GM19240 (cell line): ENCODE data around the gene MYO1A.

Source experiments
- DNase-seq: peaks from one replicate; pipeline ENCODE4 v3.0.0; 2011; ENCODE audit warnings: low spot score; ENCODE audit not compliant: insufficient read length

The MYO1A gene

DNA sequence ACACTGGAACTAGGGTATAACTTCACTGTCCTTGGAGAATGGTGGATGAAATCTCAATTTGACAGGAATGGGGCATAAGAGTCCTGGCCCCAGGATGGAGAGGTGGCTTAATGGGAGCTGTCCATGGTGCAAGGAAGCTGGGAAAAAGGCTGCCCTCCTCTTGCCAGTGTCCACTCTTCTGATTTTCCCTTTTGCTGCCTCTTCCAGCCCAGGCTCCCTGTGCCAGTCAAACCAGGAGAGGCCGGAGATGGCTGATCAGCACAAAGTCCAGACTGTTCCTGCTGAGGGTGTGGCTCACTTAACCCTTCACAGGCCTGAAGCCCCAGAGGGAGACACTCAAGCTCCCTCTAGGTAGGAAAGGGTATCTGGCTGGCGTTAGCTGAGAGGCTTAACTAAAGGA is at the start of gene MYO1A:
MYO1A (minus strand) TSS at position 240 of the 400 bp plus-strand sequence. CDS start 1,806 bp downstream, outside the sequence.
- no peak for DNase-seq

DNA sequence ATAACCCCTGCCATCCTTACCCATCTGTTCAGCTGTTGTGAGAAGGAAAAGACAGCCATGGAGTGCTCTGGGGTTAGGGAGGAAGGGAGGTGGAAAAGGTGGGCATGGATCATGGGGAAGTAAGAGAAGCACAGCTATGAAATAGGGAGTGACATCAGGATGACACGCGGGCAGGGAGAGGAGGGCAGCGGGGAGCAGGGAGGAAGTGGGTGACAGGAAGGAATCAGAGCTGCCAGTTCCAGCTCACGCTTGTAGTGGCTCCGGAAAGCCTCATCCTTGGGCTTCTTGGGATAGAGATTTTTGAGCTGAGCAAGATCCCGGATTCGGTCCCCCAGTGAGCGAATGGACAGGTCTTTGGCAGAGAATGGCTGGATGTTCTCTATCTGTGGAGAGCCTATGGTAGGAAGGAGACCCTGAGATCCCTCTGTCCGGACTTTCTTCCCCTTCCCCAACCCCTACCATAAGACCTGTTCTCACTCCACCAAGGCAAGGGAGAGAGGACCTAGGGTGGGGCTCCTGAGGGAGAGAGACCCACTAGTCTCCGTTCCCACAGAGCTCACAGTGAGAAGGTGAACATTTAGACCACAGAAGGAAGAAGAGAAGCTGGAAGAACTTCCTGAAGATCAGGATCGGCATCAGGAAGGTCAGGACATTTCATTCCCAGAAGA is 49.3 kb upstream of the MYO1A start:
- no peak for DNase-seq

DNA sequence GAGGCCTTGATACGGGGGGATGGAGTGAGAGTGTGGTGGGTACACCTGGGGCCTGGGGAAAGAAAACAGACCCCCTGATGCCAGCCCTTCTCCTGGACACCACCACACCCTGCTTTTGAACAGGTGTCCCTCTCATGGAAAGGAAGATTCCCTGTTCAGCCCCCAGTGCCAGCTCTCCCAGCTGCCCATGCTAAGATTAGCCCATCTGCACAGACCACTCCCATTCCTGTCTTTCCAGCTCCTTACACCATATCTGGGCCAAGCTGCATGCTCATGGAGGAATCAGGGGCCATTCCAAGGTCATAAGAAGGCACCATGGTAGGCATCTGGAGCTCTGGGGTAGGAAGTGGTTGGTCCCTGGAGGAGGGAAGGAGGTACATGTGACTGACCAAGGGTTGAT is 48.6 kb upstream of the MYO1A start:
- no peak for DNase-seq

DNA sequence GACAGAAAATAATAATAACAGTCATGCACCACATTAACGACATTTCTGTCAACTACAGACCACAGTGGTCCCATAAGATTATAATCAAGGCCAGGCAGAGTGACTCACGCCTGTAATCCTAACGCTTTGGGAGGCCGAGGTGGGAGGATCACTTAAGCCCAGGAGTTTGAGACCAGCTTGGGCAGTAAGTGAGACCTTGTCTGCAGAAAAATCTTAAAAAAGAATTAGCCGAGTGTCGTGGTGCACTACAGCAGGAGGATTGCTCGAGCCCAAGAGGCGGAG is 47.6 kb upstream of the MYO1A start:
- DNase-seq, result no peak

DNA sequence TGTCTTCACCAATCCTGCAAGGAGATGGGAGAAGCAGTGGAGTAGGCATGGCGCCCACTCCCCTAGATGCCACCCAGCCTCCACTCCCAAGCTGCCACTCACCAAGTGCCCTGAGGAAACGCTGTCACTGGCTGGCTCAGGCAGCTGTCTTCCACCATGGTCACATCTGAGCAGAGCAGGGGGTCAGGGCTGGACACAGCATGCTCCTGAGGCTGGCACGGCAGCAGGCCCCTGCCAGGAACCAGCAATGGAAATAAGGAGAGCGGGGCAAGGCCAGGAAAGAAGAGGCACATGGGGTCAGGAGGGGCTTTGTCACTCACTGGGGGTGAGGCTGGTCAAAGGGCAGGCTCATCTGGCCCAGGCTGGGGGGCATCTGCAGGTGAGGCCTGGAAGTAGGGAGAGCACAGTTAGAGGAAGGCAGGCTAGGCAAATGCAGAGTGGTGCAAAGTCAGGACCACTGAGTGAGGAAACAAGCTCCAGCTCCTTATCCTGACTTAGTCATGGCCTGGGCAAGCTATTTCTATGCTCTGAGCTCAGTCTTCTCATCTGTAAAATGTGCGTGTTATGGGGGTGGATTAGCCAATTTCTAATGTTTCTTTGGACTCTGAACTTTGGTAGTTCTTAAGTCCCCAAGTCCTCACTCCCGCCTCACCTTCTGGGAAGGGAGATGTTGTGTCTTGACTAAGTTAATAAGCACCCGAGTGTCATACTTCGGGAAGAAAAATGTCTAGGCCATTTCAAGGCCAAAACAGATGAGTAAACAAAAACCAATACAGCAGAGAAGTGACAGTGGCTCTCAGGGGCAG is 47.0 kb upstream of the MYO1A start:
- DNase-seq, result no peak

DNA sequence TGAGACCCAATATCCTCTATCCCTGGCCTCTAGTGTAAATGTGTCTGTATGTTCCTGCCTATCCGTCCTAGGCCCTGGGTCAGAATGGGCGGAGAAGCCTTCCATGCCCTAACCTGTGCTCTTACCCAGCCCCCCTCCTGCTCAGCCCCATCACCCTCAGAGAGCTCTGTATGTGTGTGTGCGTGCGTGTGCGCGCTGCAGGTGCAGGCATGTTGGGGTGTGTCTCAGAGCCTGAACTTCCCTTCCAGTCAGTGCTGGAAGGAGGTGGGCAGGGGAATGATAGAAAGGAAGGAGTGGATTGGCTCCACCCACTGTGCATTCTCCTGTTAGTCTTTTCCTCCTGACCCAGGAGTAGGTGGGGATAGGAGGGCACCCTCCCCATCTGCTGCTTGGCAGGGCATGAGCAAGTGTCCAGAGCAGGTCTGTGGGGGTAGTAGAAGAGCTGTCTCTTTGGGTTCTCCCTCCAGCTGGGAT is 46.2 kb upstream of the MYO1A start:
- DNase-seq, result no peak

DNA sequence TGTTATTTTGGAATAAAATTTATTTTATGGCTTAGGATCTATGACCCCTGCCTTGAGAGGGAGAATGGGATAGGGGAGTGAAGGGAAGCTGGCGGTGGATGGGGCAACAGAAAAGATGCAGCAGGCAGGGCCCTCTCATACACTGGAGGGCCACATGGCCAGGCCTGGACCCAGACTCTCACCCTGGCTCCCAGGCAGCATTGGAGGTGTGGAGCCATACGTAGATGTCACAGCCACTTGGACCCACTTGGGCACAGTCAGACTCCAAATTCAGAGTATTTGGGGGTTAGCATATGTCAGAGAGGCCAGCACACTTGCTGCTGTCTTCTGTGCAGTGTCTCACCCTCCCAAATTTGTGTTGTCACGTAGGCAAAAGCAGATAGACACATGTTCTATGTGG is 45.5 kb upstream of the MYO1A start:
- DNase-seq, result no peak

DNA sequence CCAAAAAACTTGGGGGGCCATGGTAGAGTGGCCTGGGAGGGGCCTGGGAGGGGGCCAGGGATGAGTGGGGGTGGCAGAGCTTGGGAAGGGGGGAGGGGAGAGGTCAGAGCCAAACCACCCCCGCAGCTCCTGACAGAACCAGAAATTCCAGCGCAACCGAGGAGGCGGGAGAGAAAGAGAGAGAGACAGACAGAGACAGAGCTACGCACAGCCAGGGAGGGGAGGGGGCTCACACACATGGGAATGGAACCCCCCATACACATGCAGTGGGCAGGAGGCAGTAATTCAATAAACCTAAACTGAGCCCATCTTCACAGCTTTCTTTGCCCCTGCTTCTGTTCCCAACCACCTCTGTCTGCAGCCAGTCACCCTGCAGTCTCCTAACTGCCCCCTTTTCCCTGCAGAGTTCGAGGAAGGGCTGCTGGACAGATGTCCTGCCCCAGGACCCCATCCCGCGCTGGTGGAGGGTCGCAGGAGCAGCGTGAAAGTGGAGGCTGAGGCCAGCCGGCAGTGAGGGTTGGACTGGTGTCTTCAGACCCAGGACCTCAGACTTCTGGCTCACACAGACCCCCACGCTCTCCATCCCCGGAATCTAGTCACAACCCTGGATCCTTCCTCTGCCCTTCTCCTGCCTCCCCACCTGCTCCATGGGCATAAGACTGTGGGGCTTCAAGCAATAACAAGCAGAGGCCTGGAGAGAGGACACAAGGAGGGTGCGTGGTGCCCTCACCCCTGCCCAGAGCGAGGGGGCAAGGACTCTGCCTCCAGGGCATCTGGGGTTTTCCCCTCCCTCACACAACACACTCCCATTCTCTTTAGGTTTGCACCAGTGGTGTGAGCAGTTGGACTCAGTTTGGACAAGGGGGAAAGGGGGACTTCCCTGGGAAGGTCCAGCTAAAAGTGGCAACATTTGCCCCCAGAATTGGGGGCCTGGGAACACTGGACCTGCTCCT is 44.6 kb upstream of the MYO1A start:
- DNase-seq, result no peak

DNA sequence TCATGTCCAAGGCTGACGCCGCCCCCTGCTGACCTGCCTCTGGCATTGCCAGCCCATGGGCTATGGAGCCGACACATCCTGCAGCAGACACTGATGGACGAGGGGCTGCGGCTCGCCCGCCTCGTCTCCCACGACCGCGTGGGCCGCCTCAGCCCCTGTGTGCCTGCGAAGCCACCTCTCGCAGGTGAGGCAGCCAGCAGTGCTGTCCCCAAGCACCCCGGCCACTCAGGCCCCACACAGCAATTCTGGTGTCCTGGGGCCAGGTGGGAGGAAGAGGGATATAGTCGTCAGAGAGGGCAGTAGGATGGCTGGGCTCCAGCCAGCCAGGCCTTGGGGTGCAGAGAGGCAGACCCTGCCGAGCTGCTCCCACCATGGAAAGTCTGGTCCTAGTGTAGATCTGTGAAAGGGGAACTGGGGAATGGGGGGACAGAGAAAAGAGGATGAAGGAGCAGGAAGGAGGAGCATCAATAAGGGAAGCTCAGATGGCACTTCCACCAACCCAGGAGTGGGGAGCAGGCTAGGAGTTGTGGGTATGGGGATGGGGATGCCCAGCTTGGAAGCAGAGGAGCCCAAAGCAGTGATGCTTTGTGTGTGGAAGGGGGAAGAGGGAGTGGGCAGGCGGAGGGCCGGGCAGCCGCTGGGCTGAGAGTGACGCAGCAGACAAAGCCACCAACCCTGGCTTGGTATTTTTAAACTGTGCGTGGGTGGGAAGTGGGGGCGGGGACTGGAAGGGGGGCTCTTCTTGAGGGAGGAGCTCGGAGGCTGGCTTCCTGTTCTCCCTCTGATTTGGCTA is 43.7 kb upstream of the MYO1A start:
- peak; percentile 72 for DNase-seq

DNA sequence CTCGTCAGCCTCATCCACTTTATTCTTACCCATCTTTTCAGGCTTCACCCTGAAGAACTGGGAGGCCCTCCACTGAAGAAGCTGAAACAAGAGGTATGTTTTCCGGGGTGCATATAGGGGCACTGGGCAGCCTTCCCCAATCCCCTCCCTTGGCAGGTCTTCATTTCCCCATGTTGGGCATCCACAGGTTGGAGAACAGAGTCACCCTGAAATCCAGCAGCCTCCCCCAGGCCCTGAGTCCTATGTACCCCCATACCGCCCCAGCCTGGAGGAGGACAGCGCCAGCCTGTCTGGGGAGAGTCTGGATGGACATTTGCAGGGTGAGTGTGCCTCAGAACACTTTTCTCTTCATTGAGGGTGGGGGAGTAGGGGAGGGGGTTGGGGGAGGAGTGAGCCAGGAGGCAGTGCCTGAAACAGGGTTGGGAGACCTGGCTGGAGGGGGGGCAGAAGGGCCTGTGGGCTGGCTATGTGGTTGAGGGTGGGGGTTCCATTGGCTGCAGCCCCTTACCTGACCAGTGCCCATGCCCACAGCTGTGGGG is 43.0 kb upstream of the MYO1A start:
- no peak for DNase-seq

DNA sequence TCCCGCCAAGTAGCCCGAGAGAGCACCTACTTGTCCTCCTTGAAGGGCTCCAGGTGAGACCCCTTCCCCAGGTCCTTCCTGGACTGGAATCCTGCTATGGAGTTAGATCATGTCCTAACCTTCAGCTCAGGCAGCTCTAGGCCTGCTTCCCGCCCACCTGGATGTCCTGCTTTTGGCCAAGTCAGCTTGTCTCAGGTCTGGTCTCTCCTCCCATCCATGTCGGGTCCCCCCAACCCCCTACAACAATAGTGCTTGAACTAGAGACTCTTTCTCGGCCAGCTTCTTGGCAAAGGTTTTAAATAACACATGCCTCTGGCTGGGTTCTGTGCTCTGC is 42.6 kb upstream of the MYO1A start:
- DNase-seq, result no peak

DNA sequence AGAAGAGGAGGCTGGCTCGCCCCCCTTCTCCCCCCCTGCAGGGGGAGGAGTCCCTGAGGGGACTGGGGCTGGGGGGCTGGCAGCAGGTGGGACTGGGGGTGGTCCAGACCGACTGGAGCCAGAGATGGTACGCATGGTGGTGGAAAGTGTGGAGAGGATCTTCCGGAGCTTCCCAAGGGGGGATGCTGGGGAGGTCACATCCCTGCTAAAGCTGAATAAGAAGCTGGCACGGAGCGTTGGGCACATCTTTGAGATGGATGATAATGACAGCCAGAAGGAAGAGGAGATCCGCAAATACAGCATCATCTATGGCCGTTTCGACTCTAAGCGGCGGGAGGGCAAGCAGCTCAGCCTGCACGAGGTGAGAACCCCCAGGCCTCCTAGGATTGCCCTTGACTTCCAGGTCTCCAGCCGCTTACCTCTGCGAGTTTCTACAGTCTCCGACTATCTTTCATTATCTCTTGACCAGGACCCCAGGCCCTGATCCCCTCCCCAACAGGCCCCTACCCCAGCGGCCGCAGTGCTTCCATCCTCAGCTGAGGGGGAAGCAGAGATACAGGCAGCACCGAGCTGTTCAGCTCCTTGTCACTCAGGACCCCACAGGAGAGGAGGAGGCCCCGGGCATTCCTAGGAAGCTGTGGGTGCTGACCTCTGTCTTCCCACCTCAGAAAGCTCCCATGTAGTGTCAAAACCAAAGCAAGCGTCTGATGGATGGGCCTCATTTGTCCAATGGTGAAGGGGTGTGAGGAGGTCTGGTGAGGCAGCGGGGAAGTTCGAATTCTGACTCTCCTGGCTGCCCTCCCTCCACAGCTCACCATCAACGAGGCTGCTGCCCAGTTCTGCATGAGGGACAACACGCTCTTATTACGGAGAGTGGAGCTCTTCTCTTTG is 42.0 kb upstream of the MYO1A start:
- no peak for DNase-seq

DNA sequence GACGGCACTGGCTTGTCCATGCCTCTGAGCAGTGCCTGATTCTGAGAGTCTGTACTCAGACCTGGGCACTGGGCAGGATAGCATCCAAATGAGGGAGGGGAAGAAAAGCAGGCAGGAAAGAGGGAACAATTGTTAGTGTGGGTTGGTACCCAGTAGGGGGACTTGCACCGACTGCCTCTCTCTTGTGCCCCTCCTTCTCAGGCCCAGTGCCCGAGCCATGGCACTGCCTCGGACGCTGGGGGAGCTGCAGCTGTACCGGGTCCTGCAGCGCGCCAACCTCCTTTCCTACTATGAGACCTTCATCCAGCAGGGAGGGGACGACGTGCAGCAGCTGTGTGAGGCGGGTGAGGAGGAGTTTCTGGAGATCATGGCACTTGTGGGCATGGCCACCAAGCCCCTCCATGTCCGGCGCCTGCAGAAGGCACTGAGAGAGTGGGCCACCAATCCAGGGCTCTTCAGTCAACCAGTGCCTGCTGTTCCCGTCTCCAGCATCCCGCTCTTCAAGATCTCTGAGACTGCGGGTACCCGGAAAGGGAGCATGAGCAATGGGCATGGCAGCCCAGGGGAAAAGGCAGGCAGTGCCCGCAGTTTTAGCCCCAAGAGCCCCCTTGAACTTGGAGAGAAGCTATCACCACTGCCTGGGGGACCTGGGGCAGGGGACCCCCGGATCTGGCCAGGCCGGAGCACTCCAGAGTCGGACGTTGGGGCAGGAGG is 41.2 kb upstream of the MYO1A start:
- DNase-seq, result no peak

DNA sequence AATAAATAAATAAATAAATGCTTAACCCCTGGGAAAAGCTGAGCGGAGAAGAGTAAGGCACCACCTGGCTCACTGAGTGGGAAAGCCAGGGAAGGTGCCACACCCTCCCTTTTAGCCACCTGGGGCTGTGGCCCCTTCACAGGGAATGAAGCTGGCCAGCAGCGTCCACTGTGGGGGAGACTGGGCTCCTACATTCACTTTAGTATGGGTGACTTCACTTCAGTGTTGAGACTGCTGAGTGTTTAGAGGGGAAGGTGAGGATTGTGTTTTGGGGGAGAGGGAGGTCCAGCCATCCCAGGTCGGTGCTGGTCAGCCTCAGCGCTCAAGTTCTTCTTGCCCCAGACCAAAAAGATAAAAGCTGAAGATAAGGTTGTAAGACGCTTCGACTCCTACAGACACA is 40.6 kb upstream of the MYO1A start:
- DNase-seq, result no peak

DNA sequence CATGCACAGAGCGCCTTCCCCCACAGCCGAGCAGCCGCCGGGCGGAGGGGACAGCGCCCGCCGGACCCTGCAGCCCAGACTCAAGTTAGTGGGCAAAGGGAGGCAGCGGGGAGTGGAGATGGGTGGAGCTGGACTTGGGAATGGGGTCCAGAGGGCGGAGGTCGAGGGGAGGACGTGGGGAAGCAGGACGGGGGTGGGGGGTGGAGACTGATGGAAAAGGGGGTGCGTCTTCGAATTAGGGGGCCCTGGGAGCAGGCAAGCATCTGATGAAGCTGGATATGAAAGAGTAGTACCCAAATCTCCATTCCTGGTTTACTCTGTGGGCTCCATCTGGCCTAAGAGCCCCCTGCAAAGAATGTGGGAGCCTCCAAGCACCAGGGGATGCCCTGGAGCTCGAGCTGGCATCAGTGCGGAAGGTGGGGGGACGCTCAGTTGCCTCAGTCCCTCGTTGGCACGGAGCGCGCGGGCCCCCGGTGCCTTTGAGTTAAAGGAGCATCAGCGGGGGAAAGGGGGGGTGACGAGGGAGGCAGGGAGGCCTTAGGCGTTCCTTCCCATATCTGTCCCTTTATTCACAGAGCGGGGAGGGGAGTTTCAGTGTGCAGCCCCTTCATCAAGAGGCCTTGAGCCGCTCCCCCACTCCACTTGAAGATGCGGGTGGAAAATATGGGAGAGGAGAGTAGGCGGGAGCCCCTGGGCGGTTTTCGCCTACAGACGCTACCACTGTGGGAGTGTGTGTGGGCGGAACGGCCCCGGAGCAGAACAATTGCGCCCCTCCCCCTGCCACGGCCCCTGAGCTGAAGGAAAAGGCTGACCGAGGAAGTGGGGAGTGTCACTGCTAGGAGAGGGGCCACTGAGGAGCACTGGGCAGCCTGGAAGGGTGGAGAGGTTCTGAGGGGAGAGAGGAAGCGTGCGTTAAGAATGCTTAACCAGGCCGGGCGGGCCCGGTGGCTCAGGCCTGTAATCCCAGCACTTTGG is 39.6 kb upstream of the MYO1A start:
- DNase-seq, result no peak

DNA sequence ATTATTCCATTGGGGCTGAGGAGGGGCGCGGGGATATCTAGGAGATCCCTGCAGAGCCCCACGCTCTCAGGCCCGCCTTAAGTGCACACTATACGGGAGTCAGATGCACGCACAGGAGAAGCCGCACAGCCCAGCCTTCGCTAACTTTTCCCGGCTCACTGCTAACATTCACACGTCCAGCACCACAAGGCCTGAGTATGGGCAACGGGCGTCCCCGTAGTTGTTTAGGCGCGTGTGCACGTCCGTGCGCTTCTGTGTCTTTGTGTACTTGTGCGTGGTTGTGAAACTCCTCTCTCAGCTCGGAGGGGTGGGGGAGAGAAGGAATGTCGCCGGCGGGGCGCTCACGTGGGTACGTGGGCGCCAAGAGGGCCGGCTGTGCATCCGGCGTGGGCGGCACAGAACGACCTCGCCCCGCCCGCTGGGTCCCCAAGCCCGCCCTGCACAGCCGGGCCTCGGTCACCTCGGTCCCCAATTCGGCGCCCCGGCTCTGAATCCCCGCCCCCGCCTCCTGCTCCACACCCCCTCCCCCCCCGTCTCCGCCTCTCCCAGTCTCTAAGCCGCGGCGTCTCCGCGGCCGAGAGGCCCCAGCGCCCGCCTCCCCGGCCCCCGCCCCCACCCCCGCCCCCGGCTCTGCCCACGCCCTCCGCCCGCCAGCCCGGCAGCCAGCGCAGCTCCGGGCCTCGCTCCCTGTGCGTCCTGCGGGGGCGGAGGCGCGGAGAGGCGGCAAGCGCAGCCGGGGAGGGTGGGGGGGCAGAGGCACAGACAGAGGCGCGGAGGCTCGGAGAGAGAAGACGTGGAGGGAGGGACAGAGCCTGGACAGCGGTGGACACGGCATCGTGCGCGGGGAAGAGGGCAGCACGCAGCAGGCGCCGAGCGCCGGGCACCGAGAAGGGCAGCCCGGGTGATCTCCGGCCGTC is 38.7 kb upstream of the MYO1A start, which contains the start of gene NAB2:
NAB2 (plus strand) TSS at position 761 of the 917 bp plus-strand sequence. CDS start 158 bp downstream, outside the sequence.
- DNase-seq, result peak; percentile 73
